ENCODE results near the gene WFDC11. TPM values are rescaled to one million over a fixed set of nuclear protein-coding genes. Genes with fewer than 3 reads are reported as not detected.

The WFDC11 gene
- total and polyA plus RNA-seq, 2 donors from 2014 or later: not detected

DNA sequence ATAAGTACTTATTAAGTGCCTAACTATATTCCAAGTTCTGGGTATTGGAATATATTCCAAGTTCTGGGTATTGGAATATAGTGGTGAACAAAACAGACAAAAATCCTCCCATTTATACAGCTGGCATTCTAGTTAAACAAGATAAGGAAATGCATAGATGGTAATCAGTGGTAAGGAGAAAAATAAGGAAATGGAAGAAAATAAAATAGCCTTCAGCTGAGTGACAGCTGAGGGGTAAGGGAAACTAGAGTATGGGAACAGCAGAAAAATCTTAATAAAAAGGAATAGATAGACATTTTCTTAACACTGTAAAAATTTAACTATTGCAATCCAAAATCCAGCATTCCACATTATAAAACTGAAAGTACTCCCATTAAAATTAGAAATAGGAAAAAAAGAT is 57.7 kb downstream of the WFDC11 start:
- Histone ChIP-seq H3K9ac (ENCODE audit: low read length in 3 of 3) (no peak overlapping the region), H3K36me3 (ENCODE audit: control insufficient read depth in 2 of 3, insufficient read depth in 3 of 3, low read length in 3 of 3) (no peaks in the 10 kb centered on the region), H3K27ac (ENCODE audit: low read depth in 2 of 2, low read length in 2 of 2) (no peak overlapping the region), H3K9me3 (ENCODE audit: control insufficient read depth in 2 of 3, insufficient read depth in 1 of 3, low read length in 3 of 3) (no peaks in the 10 kb centered on the region), H3K4me3 (ENCODE audit: low read length in 3 of 3) (no peak overlapping the region), H3K27me3 (ENCODE audit: control insufficient read depth, insufficient read depth, low read length) (no peaks in the 10 kb centered on the region), H3K4me1 (ENCODE audit: control insufficient read depth in 2 of 3, insufficient read depth in 2 of 3, low read depth in 1 of 3, low read length in 3 of 3) (no peaks in the 10 kb centered on the region)
- FAIRE-seq (no peak), DNase-seq (no peak)
- TF ChIP-seq, protein P1, sequence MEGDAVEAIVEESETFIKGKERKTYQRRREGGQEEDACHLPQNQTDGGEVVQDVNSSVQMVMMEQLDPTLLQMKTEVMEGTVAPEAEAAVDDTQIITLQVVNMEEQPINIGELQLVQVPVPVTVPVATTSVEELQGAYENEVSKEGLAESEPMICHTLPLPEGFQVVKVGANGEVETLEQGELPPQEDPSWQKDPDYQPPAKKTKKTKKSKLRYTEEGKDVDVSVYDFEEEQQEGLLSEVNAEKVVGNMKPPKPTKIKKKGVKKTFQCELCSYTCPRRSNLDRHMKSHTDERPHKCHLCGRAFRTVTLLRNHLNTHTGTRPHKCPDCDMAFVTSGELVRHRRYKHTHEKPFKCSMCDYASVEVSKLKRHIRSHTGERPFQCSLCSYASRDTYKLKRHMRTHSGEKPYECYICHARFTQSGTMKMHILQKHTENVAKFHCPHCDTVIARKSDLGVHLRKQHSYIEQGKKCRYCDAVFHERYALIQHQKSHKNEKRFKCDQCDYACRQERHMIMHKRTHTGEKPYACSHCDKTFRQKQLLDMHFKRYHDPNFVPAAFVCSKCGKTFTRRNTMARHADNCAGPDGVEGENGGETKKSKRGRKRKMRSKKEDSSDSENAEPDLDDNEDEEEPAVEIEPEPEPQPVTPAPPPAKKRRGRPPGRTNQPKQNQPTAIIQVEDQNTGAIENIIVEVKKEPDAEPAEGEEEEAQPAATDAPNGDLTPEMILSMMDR (IDR thresholded peaks at IDR 0.05; ENCODE audit: borderline replicate concordance, extremely low read depth, insufficient read depth): no peak
- intact Hi-C loops (cut with DNase I): no loop called here

DNA sequence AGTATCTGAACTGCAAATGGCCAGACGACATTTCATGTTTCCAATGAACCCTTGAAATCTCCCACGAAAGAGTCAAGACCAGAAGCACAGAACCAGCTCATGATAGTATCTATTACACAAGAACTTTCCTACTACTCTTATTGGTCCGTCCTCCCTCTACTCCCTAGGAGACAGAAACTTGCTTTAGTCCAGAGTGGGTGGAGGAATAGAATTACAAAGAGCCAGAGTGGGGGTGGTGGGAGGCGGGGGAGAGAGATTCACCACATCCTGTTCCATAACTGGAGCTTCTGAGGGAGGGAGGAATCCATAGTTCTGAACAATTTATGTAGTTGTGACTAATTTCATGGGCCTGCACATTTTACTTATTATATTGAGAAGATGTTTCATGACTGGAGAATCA is 59.0 kb downstream of the WFDC11 start:
- no peak for FAIRE-seq
- H3K27me3 ChIP-seq (ENCODE audit: control insufficient read depth, insufficient read depth, low read length): no peaks in the 10 kb centered on the region

DNA sequence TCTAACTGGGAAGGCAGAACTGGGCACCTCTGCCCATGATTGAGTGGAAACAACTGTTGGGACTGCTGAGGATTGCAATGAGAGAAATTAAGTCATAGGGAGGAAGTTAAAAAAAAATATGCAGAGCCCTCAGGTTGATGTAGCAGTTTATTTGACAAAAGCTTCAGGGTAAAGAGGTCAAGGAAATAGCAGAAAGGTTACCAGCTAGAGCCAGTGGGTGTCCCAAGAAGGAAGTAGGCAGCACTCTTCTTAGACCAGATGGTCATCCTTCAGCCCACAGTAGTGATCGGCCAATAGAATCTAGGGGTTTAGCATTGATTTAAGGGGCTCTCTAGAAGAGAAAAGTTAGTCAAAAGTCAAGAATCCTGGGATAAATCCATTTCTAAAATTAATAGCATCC is 62.2 kb downstream of the WFDC11 start:
- no peak overlapping the region for H3K27ac ChIP-seq (ENCODE audit: low read depth in 2 of 2, low read length in 2 of 2)
- H3K9me3 ChIP-seq (ENCODE audit: control insufficient read depth in 2 of 3, insufficient read depth in 1 of 3, low read length in 3 of 3): peaks cover 0 to 8% (median 0%) of the 10 kb centered on the region in 3 donors
- TF ChIP-seq, protein P1 (IDR thresholded peaks at IDR 0.05; ENCODE audit: borderline replicate concordance, extremely low read depth, insufficient read depth): no peak
- H3K4me1 ChIP-seq (ENCODE audit: control insufficient read depth in 2 of 3, insufficient read depth in 2 of 3, low read depth in 1 of 3, low read length in 3 of 3): no peaks in the 10 kb centered on the region
- intact Hi-C loops (cut with DNase I): no loop called here
- no peak overlapping the region for H3K9ac ChIP-seq (ENCODE audit: low read length in 3 of 3)
- DNase-seq (no peak), FAIRE-seq (no peak)
- no peaks in the 10 kb centered on the region for H3K27me3 ChIP-seq (ENCODE audit: control insufficient read depth, insufficient read depth, low read length)
- no peak overlapping the region for H3K4me3 ChIP-seq (ENCODE audit: low read length in 3 of 3)
- no peaks in the 10 kb centered on the region for H3K36me3 ChIP-seq (ENCODE audit: control insufficient read depth in 2 of 3, insufficient read depth in 3 of 3, low read length in 3 of 3)

More for the DNA sequence above, 59.0 kb downstream of the WFDC11 start:
- TF ChIP-seq, protein P1 (IDR thresholded peaks at IDR 0.05; ENCODE audit: borderline replicate concordance, extremely low read depth, insufficient read depth): no peak
- H3K9ac ChIP-seq (ENCODE audit: low read length in 3 of 3): no peak overlapping the region
- H3K36me3 ChIP-seq (ENCODE audit: control insufficient read depth in 2 of 3, insufficient read depth in 3 of 3, low read length in 3 of 3): no peaks in the 10 kb centered on the region
- peaks cover 0 to 4% (median 0%) of the 10 kb centered on the region in 3 donors for H3K9me3 ChIP-seq (ENCODE audit: control insufficient read depth in 2 of 3, insufficient read depth in 1 of 3, low read length in 3 of 3)
- H3K4me3 ChIP-seq (ENCODE audit: low read length in 3 of 3): no peak overlapping the region
- peak in 4 of 5 donors; percentile 27 to 46 (median 37) for DNase-seq
- H3K4me1 ChIP-seq (ENCODE audit: control insufficient read depth in 2 of 3, insufficient read depth in 2 of 3, low read depth in 1 of 3, low read length in 3 of 3): no peaks in the 10 kb centered on the region
- intact Hi-C loops (cut with DNase I): no loop called here
- no peak overlapping the region for H3K27ac ChIP-seq (ENCODE audit: low read depth in 2 of 2, low read length in 2 of 2)

Small RNA genes within 50 kb of the gene (microRNA-seq; reads per million reads assigned to microRNA genes)
- 2.4 reads per million for gene MIR3617

Other genes starting within 250 kb of the WFDC11 start
- 2,874 TPM for gene WFDC2, start 200.5 kb downstream of the WFDC11 start, total RNA-seq
- gene WFDC2, start 200.5 kb downstream of the WFDC11 start, polyA plus RNA-seq (ENCODE audit: insufficient read depth, low read depth, low replicate concordance): 1,908 TPM
- not detected for gene SPINT3, start 154.6 kb downstream of the WFDC11 start, total RNA-seq
- gene SPINT3, start 154.6 kb downstream of the WFDC11 start, polyA plus RNA-seq (ENCODE audit: insufficient read depth, low read depth, low replicate concordance): not detected
- gene WFDC6, start 130.8 kb downstream of the WFDC11 start, total RNA-seq: not detected
- not detected for gene WFDC6, start 130.8 kb downstream of the WFDC11 start, polyA plus RNA-seq (ENCODE audit: insufficient read depth, low read depth, low replicate concordance)
- not detected for gene EPPIN, start 122.8 kb downstream of the WFDC11 start, total RNA-seq
- not detected for gene EPPIN, start 122.8 kb downstream of the WFDC11 start, polyA plus RNA-seq (ENCODE audit: insufficient read depth, low read depth, low replicate concordance)
- gene WFDC8, start 91.0 kb downstream of the WFDC11 start, total RNA-seq: not detected
- gene WFDC8, start 91.0 kb downstream of the WFDC11 start, polyA plus RNA-seq (ENCODE audit: insufficient read depth, low read depth, low replicate concordance): not detected
- gene WFDC10A, start 40.5 kb downstream of the WFDC11 start, total RNA-seq: not detected
- gene WFDC10A, start 40.5 kb downstream of the WFDC11 start, polyA plus RNA-seq (ENCODE audit: insufficient read depth, low read depth, low replicate concordance): not detected
- gene WFDC9, start 39.0 kb downstream of the WFDC11 start, total RNA-seq: not detected
- not detected for gene WFDC9, start 39.0 kb downstream of the WFDC11 start, polyA plus RNA-seq (ENCODE audit: insufficient read depth, low read depth, low replicate concordance)
- gene WFDC13, start 31.8 kb upstream of the WFDC11 start, total RNA-seq: not detected
- not detected for gene WFDC13, start 31.8 kb upstream of the WFDC11 start, polyA plus RNA-seq (ENCODE audit: insufficient read depth, low read depth, low replicate concordance)
- gene WFDC10B, start 34.8 kb upstream of the WFDC11 start, total RNA-seq: 0.60 TPM
- not detected for gene WFDC10B, start 34.8 kb upstream of the WFDC11 start, polyA plus RNA-seq (ENCODE audit: insufficient read depth, low read depth, low replicate concordance)
- not detected for gene SPINT4, start 52.1 kb upstream of the WFDC11 start, total RNA-seq
- gene SPINT4, start 52.1 kb upstream of the WFDC11 start, polyA plus RNA-seq (ENCODE audit: insufficient read depth, low read depth, low replicate concordance): not detected
- 1.2 TPM for gene WFDC3, start 121.6 kb upstream of the WFDC11 start, total RNA-seq
- gene WFDC3, start 121.6 kb upstream of the WFDC11 start, polyA plus RNA-seq (ENCODE audit: insufficient read depth, low read depth, low replicate concordance): 7.7 TPM
- 26.4 TPM for gene DNTTIP1, start 121.7 kb upstream of the WFDC11 start, total RNA-seq
- gene DNTTIP1, start 121.7 kb upstream of the WFDC11 start, polyA plus RNA-seq (ENCODE audit: insufficient read depth, low read depth, low replicate concordance): 34.7 TPM
- gene UBE2C, start 142.4 kb upstream of the WFDC11 start, total RNA-seq: 2.4 TPM
- gene UBE2C, start 142.4 kb upstream of the WFDC11 start, polyA plus RNA-seq (ENCODE audit: insufficient read depth, low read depth, low replicate concordance): 2.0 TPM
- gene TNNC2, start 157.1 kb upstream of the WFDC11 start, total RNA-seq: not detected
- gene TNNC2, start 157.1 kb upstream of the WFDC11 start, polyA plus RNA-seq (ENCODE audit: insufficient read depth, low read depth, low replicate concordance): 1.9 TPM
- gene SNX21, start 163.6 kb upstream of the WFDC11 start, total RNA-seq: 23.2 TPM
- gene SNX21, start 163.6 kb upstream of the WFDC11 start, polyA plus RNA-seq (ENCODE audit: insufficient read depth, low read depth, low replicate concordance): 35.6 TPM
- gene ACOT8, start 187.2 kb upstream of the WFDC11 start, total RNA-seq: 22.1 TPM
- 71.0 TPM for gene ACOT8, start 187.2 kb upstream of the WFDC11 start, polyA plus RNA-seq (ENCODE audit: insufficient read depth, low read depth, low replicate concordance)
- 3.2 TPM for gene ZSWIM3, start 187.4 kb upstream of the WFDC11 start, total RNA-seq
- 2.6 TPM for gene ZSWIM3, start 187.4 kb upstream of the WFDC11 start, polyA plus RNA-seq (ENCODE audit: insufficient read depth, low read depth, low replicate concordance)
- gene ZSWIM1, start 211.0 kb upstream of the WFDC11 start, total RNA-seq: 13.1 TPM
- gene ZSWIM1, start 211.0 kb upstream of the WFDC11 start, polyA plus RNA-seq (ENCODE audit: insufficient read depth, low read depth, low replicate concordance): 6.7 TPM
- gene SPATA25, start 217.4 kb upstream of the WFDC11 start, total RNA-seq: 6.7 TPM
- gene SPATA25, start 217.4 kb upstream of the WFDC11 start, polyA plus RNA-seq (ENCODE audit: insufficient read depth, low read depth, low replicate concordance): 6.7 TPM
- gene NEURL2, start 221.0 kb upstream of the WFDC11 start, total RNA-seq: 27.5 TPM
- 37.3 TPM for gene NEURL2, start 221.0 kb upstream of the WFDC11 start, polyA plus RNA-seq (ENCODE audit: insufficient read depth, low read depth, low replicate concordance)
- gene CTSA, start 221.1 kb upstream of the WFDC11 start, total RNA-seq: 180 TPM
- 408 TPM for gene CTSA, start 221.1 kb upstream of the WFDC11 start, polyA plus RNA-seq (ENCODE audit: insufficient read depth, low read depth, low replicate concordance)
- 345 TPM for gene PLTP, start 241.9 kb upstream of the WFDC11 start, total RNA-seq
- gene PLTP, start 241.9 kb upstream of the WFDC11 start, polyA plus RNA-seq (ENCODE audit: insufficient read depth, low read depth, low replicate concordance): 790 TPM

Data from kidney (tissue), 14 donors.